K562 (cell line): ENCODE measurements around the gene SACM1L. TPM values are rescaled to one million over a fixed set of nuclear protein-coding genes. Genes with fewer than 3 reads are reported as not detected.
A peak's percentile ranks its signal among the peaks of the same experiment; 100 is the strongest.

Source experiments
- FUS ChIP-seq: fragments of 200-400 bp; formaldehyde crosslinking; optimal IDR thresholded peaks from 2 replicates; pipeline ENCODE3; 2017; ENCODE audit warnings: low read depth, low read length
- HNRNPK ChIP-seq: fragments of 200-400 bp; formaldehyde crosslinking; IDR thresholded peaks from one replicate; pipeline ENCODE4 v1.6.1; 2018; ENCODE audit warnings: mild to moderate bottlenecking, low read depth, low read length; ENCODE audit not compliant: poor library complexity, severe bottlenecking
- MAFF ChIP-seq: IDR thresholded peaks from 2 replicates; pipeline ENCODE4 v1.6.1; 2012; ENCODE audit warnings: low read length, improper control_type of control experiment
- MITF ChIP-seq: IDR thresholded peaks from 2 replicates; pipeline ENCODE4 v1.6.1; 2014; ENCODE audit warnings: antibody characterized with exemption
- PREB ChIP-seq: sonication (generic); formaldehyde crosslinking; IDR thresholded peaks from 2 replicates; pipeline ENCODE4 v1.8.1; 2023; ENCODE audit warnings: mild to moderate bottlenecking, missing genetic modification reagents
- RBM25 ChIP-seq: fragments of 200-400 bp; formaldehyde crosslinking; IDR thresholded peaks from 2 replicates; pipeline ENCODE4 v1.6.1; 2018; ENCODE audit warnings: low read length, low read depth, moderate library complexity; ENCODE audit not compliant: severe bottlenecking
- RBM34 ChIP-seq: fragments of 200-400 bp; formaldehyde crosslinking; IDR thresholded peaks from 2 replicates; pipeline ENCODE4 v1.6.1; 2018; ENCODE audit warnings: low read length, borderline replicate concordance; ENCODE audit not compliant: insufficient read depth
- SMARCC2 ChIP-seq: fragments of 450-650 bp; IDR thresholded peaks from 2 replicates; pipeline ENCODE4 v1.6.1; 2017; ENCODE audit warnings: antibody characterized with exemption, moderate library complexity, mild to moderate bottlenecking, low read depth
- SRSF1 ChIP-seq: fragments of 200-400 bp; formaldehyde crosslinking; IDR thresholded peaks from 2 replicates; pipeline ENCODE4 v1.6.1; 2017; ENCODE audit warnings: mild to moderate bottlenecking, low read depth, low read length, moderate library complexity
- TCF7 ChIP-seq: sonication (generic); IDR thresholded peaks from 2 replicates; pipeline ENCODE4 v1.6.1; 2016; ENCODE audit warnings: antibody characterized with exemption, borderline replicate concordance
- polyA plus RNA-seq, 8 experiments: library from polyadenylated mRNA; depleted of rRNA in 4 of 8; stranded (reverse) in 5 of 8; unstranded in 3 of 8; fragments of >200 nt; fragmentation: Nextera tagmentation in 2 of 8; fragmentation: Illumina TruSeq in 1 of 8; extraction: Ambion mirVana in 2 of 8; extraction: Trizol in 1 of 8; gene quantifications; 2 replicates each; pipeline versions ENCODE4 v1.2.1 to v1.2.3, GENCODE V29; 2011 to 2014; ENCODE audit warnings: inconsistent platforms in 1 of 8, missing spikeins in 1 of 8
- total RNA-seq, 7 experiments: library from RNA; depleted of rRNA in 6 of 7; stranded (reverse); fragments of >200 nt in 6 of 7; fragmentation: Illumina TruSeq in 2 of 7; extraction: Trizol in 2 of 7; gene quantifications; 2 replicates each; pipeline versions ENCODE4 v1.2.1 to v1.2.3, GENCODE V29; 2011 to 2021; ENCODE audit warnings: low replicate concordance in 1 of 7

Gene SACM1L
- total and polyA plus RNA-seq, 9 of the 15 experiments (the other 6 are each of a cell fraction or from before 2014, with no cell fraction given), result 25.7 to 67.2 (median 40.3) TPM

GRCh38 chr3:45684327-45684892 lies 4.8 kb upstream of the SACM1L start (continued):
- TF ChIP-seq RBM25 (no peak), TCF7 (peak; percentile 71; the same call in 1 of the 2 replicates), MITF (no peak), SRSF1 (no peak), RBM34 (no peak), PREB (CRISPR knock-in tag) (no peak), MAFF (no peak), HNRNPK (no peak), FUS (no peak), SMARCC2 (no peak)
